SU-DHL-6 (cell line): Measurements from ENCODE around the gene HIBADH.

Experiments
- H2AFZ ChIP-seq: fragments of 200-600 bp; sonication (generic); 2 replicates; pipeline ENCODE4 v1.6.1; 2014; ENCODE audit warnings: low read depth, mild to moderate bottlenecking, moderate library complexity, mixed read lengths, antibody characterized with exemption, low read length; ENCODE audit not compliant: severe bottlenecking
- H3F3A ChIP-seq: fragments of 200-600 bp; shearing (Covaris generic); 2 replicates; pipeline ENCODE4 v1.6.0; 2016; ENCODE audit warnings: antibody characterized with exemption, mild to moderate bottlenecking; ENCODE audit not compliant: insufficient read depth
- H3K27ac ChIP-seq: fragments of 200-600 bp; sonication (generic); 2 replicates; pipeline ENCODE4 v1.5.1; 2016; ENCODE audit warnings: low read depth, mild to moderate bottlenecking, low read length, moderate library complexity, mixed read lengths
- H3K27me3 ChIP-seq: fragments of 200-600 bp; sonication (generic), shearing (Covaris generic); 2 replicates; pipeline ENCODE4 v1.6.0; 2014; ENCODE audit warnings: mild to moderate bottlenecking, low read length
- H3K36me3 ChIP-seq: fragments of 200-600 bp; sonication (generic); 2 replicates; pipeline ENCODE4 v1.6.1; 2014; ENCODE audit warnings: mild to moderate bottlenecking, low read length, mixed read lengths
- H3K4me2 ChIP-seq: fragments of 300-600, 200-600 bp; shearing (Covaris generic), sonication (generic); 2 replicates; pipeline ENCODE4 v1.6.0; 2014; ENCODE audit warnings: low read length, low read depth, mild to moderate bottlenecking; ENCODE audit not compliant: poor library complexity, severe bottlenecking
- H3K4me3 ChIP-seq: fragments of 200-600 bp; sonication (generic); 2 replicates; pipeline ENCODE4 v1.5.1; 2014; ENCODE audit warnings: antibody characterized with exemption, low read length, mild to moderate bottlenecking, mixed read lengths; ENCODE audit not compliant: insufficient read depth, poor library complexity, severe bottlenecking
- H3K79me2 ChIP-seq: fragments of 200-600 bp; sonication (generic); 2 replicates; pipeline ENCODE4 v1.6.1; 2014; ENCODE audit warnings: mild to moderate bottlenecking, low read length, moderate library complexity; ENCODE audit not compliant: insufficient read depth
- H3K9ac ChIP-seq: fragments of 200-600 bp; sonication (generic); 2 replicates; pipeline ENCODE4 v1.7.0; 2014; ENCODE audit warnings: mild to moderate bottlenecking, low read length
- H3K9me2 ChIP-seq: fragments of 200-600 bp; sonication (generic); replicated peaks from 2 replicates; pipeline ENCODE4 v1.6.1; 2014; ENCODE audit warnings: low read length; ENCODE audit not compliant: insufficient read depth
- H3K9me3 ChIP-seq: fragments of 200-600 bp; sonication (generic); 2 replicates; pipeline ENCODE4 v1.6.1; 2014; ENCODE audit warnings: low read length, mixed read lengths; ENCODE audit not compliant: insufficient read depth
- H4K20me1 ChIP-seq: fragments of 200-600 bp; sonication (generic); 2 replicates; pipeline ENCODE4 v1.6.1; 2014; ENCODE audit warnings: low read depth, mild to moderate bottlenecking, antibody characterized with exemption, low read length, moderate library complexity, mixed read lengths
- EZH2phosphoT487 ChIP-seq: fragments of 200-600 bp; sonication (generic), shearing (Covaris generic); conservative IDR thresholded peaks from 2 replicates; pipeline ENCODE4 v1.6.1; 2018; ENCODE audit warnings: mild to moderate bottlenecking, antibody characterized with exemption, low read length, moderate library complexity, mixed read lengths
- TF ChIP-seq, protein P1 (sequence below): fragments of 200-600 bp; sonication (generic); IDR thresholded peaks from one replicate; pipeline ENCODE4 v1.5.1; 2017; ENCODE audit warnings: antibody characterized with exemption, mild to moderate bottlenecking, low read length, moderate library complexity; ENCODE audit not compliant: insufficient read depth, poor library complexity, severe bottlenecking

The HIBADH gene

DNA sequence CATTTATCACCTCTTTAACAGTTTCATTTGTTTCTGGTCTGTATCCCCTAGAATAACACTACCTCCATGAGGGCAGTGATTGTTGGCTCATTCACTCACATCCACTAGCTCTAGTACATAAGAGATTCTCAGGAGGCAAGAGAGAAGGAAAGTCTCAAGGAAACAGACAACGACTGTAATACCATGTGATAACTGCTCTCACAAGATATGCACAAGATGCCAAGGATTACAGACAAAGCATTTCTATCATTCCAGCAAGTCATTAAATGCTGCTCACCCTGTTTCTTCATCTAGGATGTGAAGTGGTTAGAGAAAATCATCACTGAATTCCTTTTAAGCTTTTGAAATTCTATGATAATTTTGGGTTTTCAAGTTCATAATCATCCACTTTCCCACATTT is 115.3 kb downstream of the HIBADH start:
- Histone ChIP-seq H3K79me2 (no peaks in the 10 kb centered on the region), H3K9ac (no peak overlapping the region), H3K4me3 (no peak overlapping the region), H3F3A (no peaks in the 10 kb centered on the region), H3K9me3 (no peaks in the 10 kb centered on the region), H2AFZ (no peak overlapping the region), H3K27ac (no peak overlapping the region), H3K4me2 (no peak overlapping the region), H3K36me3 (0 out of 2 replicates have a peak, but pooled peaks cover 3% of the 10 kb centered on the region), H3K9me2 (no peaks in the 10 kb centered on the region), H4K20me1 (no peaks in the 10 kb centered on the region), H3K27me3 (no peaks in the 10 kb centered on the region)
- no peak for TF ChIP-seq EZH2phosphoT487
- TF ChIP-seq, protein P1, sequence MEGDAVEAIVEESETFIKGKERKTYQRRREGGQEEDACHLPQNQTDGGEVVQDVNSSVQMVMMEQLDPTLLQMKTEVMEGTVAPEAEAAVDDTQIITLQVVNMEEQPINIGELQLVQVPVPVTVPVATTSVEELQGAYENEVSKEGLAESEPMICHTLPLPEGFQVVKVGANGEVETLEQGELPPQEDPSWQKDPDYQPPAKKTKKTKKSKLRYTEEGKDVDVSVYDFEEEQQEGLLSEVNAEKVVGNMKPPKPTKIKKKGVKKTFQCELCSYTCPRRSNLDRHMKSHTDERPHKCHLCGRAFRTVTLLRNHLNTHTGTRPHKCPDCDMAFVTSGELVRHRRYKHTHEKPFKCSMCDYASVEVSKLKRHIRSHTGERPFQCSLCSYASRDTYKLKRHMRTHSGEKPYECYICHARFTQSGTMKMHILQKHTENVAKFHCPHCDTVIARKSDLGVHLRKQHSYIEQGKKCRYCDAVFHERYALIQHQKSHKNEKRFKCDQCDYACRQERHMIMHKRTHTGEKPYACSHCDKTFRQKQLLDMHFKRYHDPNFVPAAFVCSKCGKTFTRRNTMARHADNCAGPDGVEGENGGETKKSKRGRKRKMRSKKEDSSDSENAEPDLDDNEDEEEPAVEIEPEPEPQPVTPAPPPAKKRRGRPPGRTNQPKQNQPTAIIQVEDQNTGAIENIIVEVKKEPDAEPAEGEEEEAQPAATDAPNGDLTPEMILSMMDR, result no peak

DNA sequence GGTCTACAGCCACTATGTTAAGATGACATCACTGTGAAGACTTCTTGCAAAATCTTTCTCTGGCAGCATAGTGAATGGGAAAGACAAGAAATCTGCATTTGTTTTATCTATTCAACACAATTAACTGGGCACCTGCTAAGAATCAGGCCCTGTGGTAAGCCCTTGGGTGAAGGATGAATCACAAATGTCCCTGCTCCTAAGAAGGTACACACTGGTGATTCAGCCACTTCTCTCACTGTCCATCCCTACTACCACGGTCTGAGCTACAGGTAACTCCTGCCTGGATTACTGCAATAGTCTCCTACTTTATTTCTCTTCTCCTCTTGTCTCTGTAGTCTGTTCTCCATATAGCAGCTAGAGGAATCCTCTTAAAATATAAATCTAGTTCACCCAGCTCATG is 116.1 kb downstream of the HIBADH start:
- peaks cover 9% of the 10 kb centered on the region for H3K36me3 ChIP-seq
- H3K9me3 ChIP-seq, result no peaks in the 10 kb centered on the region
- H3K9me2 ChIP-seq, result no peaks in the 10 kb centered on the region
- no peak overlapping the region for H3K27ac ChIP-seq
- no peak overlapping the region for H3K9ac ChIP-seq
- H3K4me2 ChIP-seq, result no peak overlapping the region
- H3K4me3 ChIP-seq, result no peak overlapping the region
- H3F3A ChIP-seq, result no peaks in the 10 kb centered on the region
- no peaks in the 10 kb centered on the region for H4K20me1 ChIP-seq
- H3K79me2 ChIP-seq, result no peaks in the 10 kb centered on the region
- H2AFZ ChIP-seq, result no peak overlapping the region
- H3K27me3 ChIP-seq, result no peaks in the 10 kb centered on the region
- TF ChIP-seq, protein P1, result no peak
- no peak for TF ChIP-seq EZH2phosphoT487

DNA sequence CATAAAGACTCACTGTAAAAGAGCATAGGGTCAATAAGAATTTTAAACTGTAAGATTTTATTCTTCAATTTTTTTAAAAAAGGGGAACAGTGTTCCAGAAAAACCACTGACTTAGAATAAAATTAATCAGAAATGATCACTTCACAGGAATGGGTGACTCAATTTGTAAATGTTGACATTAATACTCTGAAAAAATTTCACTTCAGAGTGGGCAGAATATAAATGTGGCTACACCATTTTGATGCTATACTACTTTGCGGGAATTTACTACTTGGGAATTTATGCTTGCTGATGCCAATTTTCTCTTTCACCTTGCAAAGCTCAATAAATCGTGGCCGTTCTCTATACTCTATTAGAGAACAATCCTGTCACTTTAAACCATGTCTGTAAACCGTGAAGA is 126.9 kb downstream of the HIBADH start:
- H3K9ac ChIP-seq, result no peak overlapping the region
- H3K27ac ChIP-seq, result no peak overlapping the region
- TF ChIP-seq, protein P1, result no peak
- no peak for TF ChIP-seq EZH2phosphoT487
- no peaks in the 10 kb centered on the region for H4K20me1 ChIP-seq
- H3K4me3 ChIP-seq, result no peak overlapping the region
- no peaks in the 10 kb centered on the region for H3F3A ChIP-seq
- no peak overlapping the region for H2AFZ ChIP-seq
- no peaks in the 10 kb centered on the region for H3K9me2 ChIP-seq
- no peaks in the 10 kb centered on the region for H3K27me3 ChIP-seq
- no peaks in the 10 kb centered on the region; the same call in 1 of the 2 replicates for H3K36me3 ChIP-seq
- H3K4me2 ChIP-seq, result no peak overlapping the region
- H3K9me3 ChIP-seq, result no peaks in the 10 kb centered on the region
- H3K79me2 ChIP-seq, result no peaks in the 10 kb centered on the region
